ENCODE data around the gene NAT10. TPM values are rescaled to one million over a fixed set of nuclear protein-coding genes. Genes with fewer than 3 reads are reported as not detected.

Gene NAT10
- total and polyA plus RNA-seq, 2 experiments from 2014 or later, result 44.1 to 58.8 TPM

GRCh38 chr11:34151166-34151565, 45.7 kb downstream of the NAT10 start:
- H3K9me2 ChIP-seq (ENCODE audit: insufficient read depth), result no peaks in the 10 kb centered on the region
- 0 out of 2 replicates have a peak, but pooled peaks cover 5% of the 10 kb centered on the region for H3F3A ChIP-seq (replicated peaks; ENCODE audit: low read depth)
- no peak overlapping the region for H3K4me3 ChIP-seq
- Mint-ChIP-seq H3K27me3 (ENCODE audit: insufficient read depth, low read depth, poor library complexity) (peaks cover 20% of the 10 kb centered on the region), H3K9me3 (no peaks in the 10 kb centered on the region; the same call in 2 of the 3 replicates), H3K4me3 (no peak overlapping the region), H3K4me1 (peaks cover 3% of the 10 kb centered on the region; the same call in 1 of the 3 replicates), H3K36me3 (ENCODE audit: low read depth) (peaks cover 44% of the 10 kb centered on the region), H3K27ac (no peak overlapping the region)
- no peaks in the 10 kb centered on the region for H3K4me1 ChIP-seq (ENCODE audit: insufficient read depth)
- no peaks in the 10 kb centered on the region for H3K27me3 ChIP-seq (ENCODE audit: insufficient read depth)
- DNase-seq (ENCODE audit: low spot score), result no peak
- TF ChIP-seq EZH2 (IDR thresholded peaks at IDR 0.05; ENCODE audit: low read depth, unreplicated experiment), result no peak
- no peak for TF ChIP-seq ZNF462 (CRISPR knock-in tag; IDR thresholded peaks at IDR 0.05)
- TF ChIP-seq REST (IDR thresholded peaks at IDR 0.05; ENCODE audit: unreplicated experiment), result no peak
- no peak for TF ChIP-seq EZH2phosphoT487 (IDR thresholded peaks at IDR 0.05; ENCODE audit: unreplicated experiment)
- TF ChIP-seq JUNB (IDR thresholded peaks at IDR 0.05; ENCODE audit: unreplicated experiment), result no peak
- TF ChIP-seq ZNF331 (CRISPR knock-in tag; IDR thresholded peaks at IDR 0.05; ENCODE audit: low read depth), result no peak
- TF ChIP-seq CREB1 (CRISPR knock-in tag; IDR thresholded peaks at IDR 0.05; ENCODE audit: low read depth), result no peak
- no peak for TF ChIP-seq NANOG (IDR thresholded peaks at IDR 0.05; ENCODE audit: borderline replicate concordance)
- no peak for TF ChIP-seq POLR2AphosphoS5 (IDR thresholded peaks at IDR 0.05; ENCODE audit: low read depth)
- no peak for TF ChIP-seq ETS1 (IDR thresholded peaks at IDR 0.05)
- no peak for TF ChIP-seq CTCF (conservative IDR thresholded peaks at IDR 0.05; ENCODE audit: low read depth in 2 of 2)
- TF ChIP-seq ZNF114 (CRISPR knock-in tag; IDR thresholded peaks at IDR 0.05), result no peak
- no peak for TF ChIP-seq STAT1 (IDR thresholded peaks at IDR 0.05; ENCODE audit: unreplicated experiment)
- peaks cover 2% of the 10 kb centered on the region; the same call in 1 of the 2 replicates for H3K36me3 ChIP-seq (ENCODE audit: insufficient read depth)
- no peak overlapping the region for H3K4me2 ChIP-seq
- no peak overlapping the region for H3K27ac ChIP-seq (ENCODE audit: low read depth)
- ATAC-seq, result no peak
- no peak overlapping the region for H2AFZ ChIP-seq
- H4K20me1 ChIP-seq (replicated peaks; ENCODE audit: insufficient read depth), result peaks cover 5% of the 10 kb centered on the region; the same call in 1 of the 2 replicates
- no peaks in the 10 kb centered on the region for H3K79me2 ChIP-seq (replicated peaks; ENCODE audit: insufficient read depth)
